NK-92 (cell line): ENCODE data around the gene HYOU1.
A peak's percentile ranks its signal among the peaks of the same experiment; 100 is the strongest.
"Not testable (repeated sequence)": the region's sequence is repeated elsewhere in the genome, so short reads cannot be mapped to it uniquely, and the experiment has no call there.

Experiments
- DNase-seq: peaks from one replicate; lab custom pipeline; 2025; ENCODE audit not compliant: unreplicated experiment; lab: John Stamatoyannopoulos, UW

The HYOU1 gene

GRCh38 chr11:119047205-119047604, 9.8 kb downstream of the HYOU1 start:
- DNase-seq = no peak

DNA sequence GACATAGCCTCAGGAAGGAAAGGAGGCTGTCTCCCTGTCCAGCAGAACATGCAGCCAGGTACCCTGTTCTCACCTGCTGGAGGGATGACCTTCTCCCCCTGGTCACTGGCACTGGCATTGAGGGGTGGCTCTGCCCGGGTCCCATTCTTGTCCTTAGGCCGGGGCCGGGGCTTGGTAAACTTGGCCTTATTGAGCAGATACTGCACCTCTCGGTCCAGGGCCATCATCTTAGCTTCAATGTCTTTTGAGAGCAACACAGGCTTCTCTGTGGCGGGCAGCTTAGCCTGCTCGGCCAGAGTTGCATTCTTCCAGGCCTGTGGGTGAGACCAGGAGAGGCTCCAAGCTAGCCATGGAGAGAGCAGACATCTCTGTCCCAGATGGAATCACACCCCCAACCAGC, 10.5 kb downstream of the HYOU1 start:
- no peak for DNase-seq

DNA sequence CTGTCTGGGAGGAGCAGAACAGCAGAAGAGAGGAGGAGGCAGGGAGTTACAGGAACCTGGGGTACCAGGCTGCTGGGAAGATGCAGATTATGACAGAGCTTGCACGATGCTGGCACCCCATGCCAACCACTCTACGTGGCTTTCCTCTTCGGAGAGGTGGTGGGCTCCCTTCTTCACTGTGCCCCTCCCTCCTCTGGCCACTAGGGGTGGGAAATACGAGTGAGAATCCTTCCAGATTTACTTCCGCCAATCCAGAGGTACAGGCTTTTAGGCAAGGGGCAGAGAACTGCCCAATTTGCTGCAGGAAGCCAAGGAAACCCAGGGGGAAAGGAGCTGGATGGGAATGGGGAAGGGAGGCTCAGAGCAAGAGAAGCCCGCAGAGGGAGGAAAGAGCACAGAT, 12.3 kb downstream of the HYOU1 start:
- no peak for DNase-seq

- DNase-seq = no peak
Measured at GRCh38 chr11:119042927-119043326, 14.1 kb downstream of the HYOU1 start.

GRCh38 chr11:119041821-119042514, 15.0 kb downstream of the HYOU1 start:
- no peak for DNase-seq

DNA sequence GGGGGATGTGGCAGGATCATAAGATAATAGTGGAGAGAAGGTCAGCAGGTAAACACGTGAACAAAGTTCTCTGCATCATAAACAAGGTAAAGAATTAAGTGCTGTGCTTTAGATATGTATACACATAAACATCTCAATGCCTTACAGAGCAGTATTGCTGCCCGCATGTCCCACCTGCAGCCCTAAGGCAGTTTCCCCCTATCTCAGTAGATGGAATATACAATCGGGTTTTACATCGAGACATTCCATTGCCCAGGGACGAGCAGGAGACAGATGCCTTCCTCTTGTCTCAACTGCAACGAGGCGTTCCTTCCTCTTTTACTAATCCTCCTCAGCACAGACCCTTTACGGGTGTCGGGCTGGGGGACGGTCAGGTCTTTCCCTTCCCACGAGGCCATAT, 17.5 kb downstream of the HYOU1 start:
- DNase-seq = not testable (repeated sequence)

GRCh38 chr11:119038884-119039283, 18.1 kb downstream of the HYOU1 start:
- DNase-seq = no peak

- DNase-seq = no peak
Measured at GRCh38 chr11:119034813-119035212, 22.2 kb downstream of the HYOU1 start.

DNA sequence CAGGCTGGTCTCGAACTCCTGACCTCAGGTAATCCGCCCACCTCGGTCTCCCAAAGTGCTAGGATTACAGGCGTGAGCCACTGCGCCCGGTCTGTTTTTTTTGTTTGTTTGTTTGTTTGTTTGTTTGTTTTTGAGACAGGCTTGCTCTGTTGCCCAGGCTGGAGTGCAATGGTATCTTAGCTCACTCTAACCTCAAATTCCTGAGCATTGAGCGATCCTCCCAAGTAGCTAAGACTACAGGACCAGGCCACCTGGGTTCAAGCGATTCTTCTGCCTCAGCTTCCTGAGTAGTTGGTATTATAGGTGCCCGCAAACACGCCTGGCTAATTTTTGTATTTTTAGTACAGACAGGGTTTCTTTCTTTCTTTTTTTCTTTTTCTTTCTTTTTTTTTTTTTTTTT, 23.6 kb downstream of the HYOU1 start:
- DNase-seq = not testable (repeated sequence)

GRCh38 chr11:119031912-119032280, 25.1 kb downstream of the HYOU1 start:
- no peak for DNase-seq

- DNase-seq = peak; percentile 83
Measured at GRCh38 chr11:119030329-119031047, 26.5 kb downstream of the HYOU1 start, which contains the start of gene SLC37A4. Gene SLC37A4 (minus strand): TSS chr11:119030877.

GRCh38 chr11:119030029-119030328, 27.0 kb downstream of the HYOU1 start:
- no peak for DNase-seq

GRCh38 chr11:119029340-119030028, 27.5 kb downstream of the HYOU1 start:
- DNase-seq = no peak

DNA sequence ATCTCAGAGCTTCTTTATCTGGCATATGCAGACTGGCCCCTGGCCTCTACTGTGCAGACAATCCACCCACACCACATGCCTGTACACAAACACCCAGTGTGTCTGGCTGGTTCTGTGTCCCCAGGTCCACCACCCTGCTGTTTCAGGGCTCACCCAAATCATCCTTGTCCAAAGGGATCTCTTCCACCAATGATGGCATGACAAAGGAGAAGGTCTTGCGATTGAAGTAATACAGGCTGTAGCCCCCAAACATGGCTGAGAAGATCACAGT, 28.0 kb downstream of the HYOU1 start:
- DNase-seq = no peak

DNA sequence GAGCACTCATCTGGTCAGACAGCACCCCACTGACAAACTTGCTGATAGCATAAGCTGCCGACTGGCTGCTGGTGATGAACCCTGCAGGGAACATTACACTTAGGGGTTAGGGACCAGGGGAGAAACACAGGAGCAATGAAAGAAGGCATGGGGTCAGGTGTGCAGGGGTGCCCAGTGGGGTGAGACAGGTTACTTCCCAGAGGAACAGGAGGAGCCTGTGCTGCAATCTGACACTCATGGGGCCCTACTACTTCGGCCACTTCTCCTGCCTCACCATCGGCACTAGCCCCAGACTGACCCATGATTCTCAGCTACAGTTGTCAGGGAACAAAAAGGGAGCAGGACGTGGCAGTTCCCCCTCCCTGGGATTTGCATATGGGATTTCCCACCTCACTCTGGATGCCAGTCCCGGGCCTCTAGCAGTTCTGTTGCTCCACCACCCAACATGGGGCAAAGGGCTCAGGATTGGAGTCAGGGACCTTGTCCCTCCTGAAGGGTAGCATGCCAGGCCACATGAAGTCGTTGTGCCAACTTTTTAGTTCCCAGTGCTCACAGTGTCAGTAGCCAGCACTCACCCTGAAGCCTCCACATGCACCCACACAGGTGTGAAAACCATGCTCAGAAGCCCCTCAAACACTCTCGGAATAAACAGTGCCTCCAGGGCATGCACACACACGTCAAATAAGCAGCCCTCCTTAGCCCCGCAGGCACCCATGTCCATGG, 28.5 kb downstream of the HYOU1 start:
- DNase-seq = no peak

- no peak for DNase-seq
Measured at GRCh38 chr11:119027561-119028345, 29.3 kb downstream of the HYOU1 start.

GRCh38 chr11:119026970-119027369, 30.0 kb downstream of the HYOU1 start:
- no peak for DNase-seq

DNA sequence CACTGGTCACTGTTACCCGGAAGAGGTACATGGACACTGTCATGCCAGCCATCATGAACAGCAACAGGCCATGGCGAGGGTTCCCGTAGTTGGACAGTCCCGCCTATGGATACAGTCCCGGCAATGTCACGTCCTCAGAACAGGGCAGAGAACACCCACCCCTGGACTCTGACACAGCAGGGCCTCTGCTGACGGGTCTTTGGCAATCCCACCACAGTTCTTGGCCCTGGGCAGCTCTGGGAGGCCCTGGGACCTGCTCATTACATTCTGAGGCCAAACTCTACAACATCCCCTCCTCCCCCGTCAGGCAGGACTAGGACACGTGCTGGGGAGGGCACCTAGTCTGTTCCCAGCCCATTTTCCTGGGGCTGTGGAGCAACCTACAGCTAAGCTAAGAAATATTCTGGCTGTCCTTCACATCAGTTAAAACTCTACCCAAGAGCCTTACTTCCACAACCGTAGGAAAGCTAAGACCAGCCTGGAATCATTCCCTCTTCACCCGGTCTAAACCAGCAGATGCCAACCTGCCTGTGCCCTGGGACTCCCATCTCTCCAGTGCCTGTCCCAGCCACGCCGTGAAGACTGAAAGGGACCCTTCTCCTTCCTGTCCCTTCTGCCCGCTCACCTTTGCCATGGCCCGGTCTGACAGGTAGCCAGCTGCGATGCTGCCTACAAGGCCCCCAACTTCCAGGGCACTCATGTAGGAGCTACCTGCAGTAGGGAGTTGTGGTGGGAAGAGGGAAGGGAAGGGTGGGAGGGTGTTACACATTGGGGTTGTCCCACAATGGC, 30.8 kb downstream of the HYOU1 start:
- no peak for DNase-seq

DNA sequence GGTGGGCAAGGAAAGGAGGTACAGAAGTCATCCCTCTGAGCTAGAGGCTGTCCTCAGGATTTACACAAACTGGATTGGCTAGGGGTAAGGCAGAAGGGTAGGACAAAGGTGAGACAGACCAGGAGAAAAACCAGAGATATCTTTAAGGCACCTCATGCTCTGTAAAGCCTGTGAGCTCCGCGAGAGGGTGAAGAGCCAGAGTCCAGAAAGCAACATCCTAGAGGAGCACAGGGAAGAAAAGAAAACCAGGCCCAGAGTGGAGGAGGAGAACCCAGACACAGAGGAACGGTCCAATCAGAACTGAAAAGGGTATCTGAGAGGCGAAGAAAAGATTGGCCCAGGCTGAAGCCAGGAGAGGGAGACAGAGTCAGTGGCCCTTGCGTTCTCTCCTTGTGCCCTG, 31.5 kb downstream of the HYOU1 start:
- no peak for DNase-seq

DNA sequence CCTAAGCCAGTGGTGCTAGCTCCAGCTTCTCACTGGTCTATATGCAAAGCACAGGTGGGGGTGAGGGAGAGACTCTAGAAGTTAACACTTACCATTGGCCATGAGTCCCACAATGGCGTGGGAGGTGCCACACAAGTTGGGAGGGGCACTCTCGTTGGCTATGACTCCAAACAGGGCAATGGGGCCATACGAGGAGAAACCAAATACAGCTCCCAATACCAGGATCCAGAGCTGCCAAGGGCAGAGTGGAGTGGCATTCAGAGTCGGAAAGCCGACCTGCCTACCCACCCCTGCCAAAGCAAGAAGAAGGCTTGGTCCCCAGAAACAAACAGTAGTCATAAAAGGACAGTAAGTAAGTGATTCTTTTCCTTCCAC, 31.9 kb downstream of the HYOU1 start:
- DNase-seq = no peak
